HepG2 (cell line): ENCODE results near the gene MAPK8IP3. TPM values are rescaled to one million over a fixed set of nuclear protein-coding genes. Genes with fewer than 3 reads are reported as not detected.

Experiments used
- AHDC1 ChIP-seq: sonication (generic); formaldehyde crosslinking; IDR thresholded peaks from 2 replicates; pipeline ENCODE4 v1.5.1; 2020; ENCODE audit warnings: mild to moderate bottlenecking, missing genetic modification reagents, borderline replicate concordance
- AHR ChIP-seq: IDR thresholded peaks from 2 replicates; pipeline ENCODE4 v1.6.1; 2018; ENCODE audit warnings: missing genetic modification reagents, missing compliant biosample characterization
- HNF1B ChIP-seq: sonication (generic); formaldehyde crosslinking; IDR thresholded peaks from 2 replicates; pipeline ENCODE4 v1.5.1; 2020; ENCODE audit warnings: mild to moderate bottlenecking, moderate library complexity, missing genetic modification reagents
- HNF4G ChIP-seq, 2 experiments: sonication (generic) in 1 of 2; formaldehyde crosslinking in 1 of 2; IDR thresholded peaks; 2 replicates each; pipeline versions ENCODE4 v1.4.0 to v1.6.1; 2011 to 2020; ENCODE audit warnings: borderline replicate concordance in 2 of 2, low read depth in 2 of 2, mild to moderate bottlenecking in 2 of 2, low read length in 1 of 2, missing genetic modification reagents in 1 of 2, moderate library complexity in 1 of 2
- MED1 ChIP-seq: sonication (generic); formaldehyde crosslinking; IDR thresholded peaks from 2 replicates; pipeline ENCODE4 v1.4.0; 2020; ENCODE audit warnings: missing genetic modification reagents
- NPAS2 ChIP-seq: sonication (generic); formaldehyde crosslinking; IDR thresholded peaks from 2 replicates; pipeline ENCODE4 v1.8.0; 2022; ENCODE audit warnings: mild to moderate bottlenecking, missing genetic modification reagents, borderline replicate concordance
- SAFB2 ChIP-seq: sonication (generic); formaldehyde crosslinking; IDR thresholded peaks from 2 replicates; pipeline ENCODE4 v1.5.1; 2020; ENCODE audit warnings: missing genetic modification reagents, low read depth, mild to moderate bottlenecking, borderline replicate concordance
- SALL2 ChIP-seq: sonication (generic); formaldehyde crosslinking; IDR thresholded peaks from 2 replicates; pipeline ENCODE4 v1.8.1; 2023; ENCODE audit warnings: mild to moderate bottlenecking, missing genetic modification reagents, inconsistent platforms
- SRSF9 ChIP-seq: fragments of 200-400 bp; formaldehyde crosslinking; IDR thresholded peaks from 2 replicates; pipeline ENCODE4 v1.6.1; 2018; ENCODE audit warnings: borderline replicate concordance, mild to moderate bottlenecking, low read depth, low read length; ENCODE audit not compliant: insufficient read depth, poor library complexity, severe bottlenecking
- TMF1 ChIP-seq: sonication (generic); formaldehyde crosslinking; IDR thresholded peaks from 2 replicates; pipeline ENCODE4 v1.8.1; 2022; ENCODE audit warnings: low read depth, missing genetic modification reagents
- TRIM24 ChIP-seq: sonication (generic); formaldehyde crosslinking; IDR thresholded peaks from 2 replicates; pipeline ENCODE4 v1.8.0; 2022; ENCODE audit warnings: mild to moderate bottlenecking, missing genetic modification reagents
- YY1 ChIP-seq: IDR thresholded peaks from 2 replicates; pipeline ENCODE4 v1.6.1; 2011; ENCODE audit warnings: low read length, low read depth, moderate library complexity, mild to moderate bottlenecking; ENCODE audit not compliant: insufficient read depth, insufficient replicate concordance
- ZBTB20 ChIP-seq: sonication (generic); formaldehyde crosslinking; IDR thresholded peaks from 2 replicates; pipeline ENCODE4 v1.8.1; 2023; ENCODE audit warnings: missing genetic modification reagents, low read depth, mild to moderate bottlenecking, borderline replicate concordance
- ZFP82 ChIP-seq: sonication (generic); formaldehyde crosslinking; IDR thresholded peaks from 2 replicates; pipeline ENCODE4 v1.5.1; 2020; ENCODE audit warnings: mild to moderate bottlenecking, missing genetic modification reagents, borderline replicate concordance
- ZNF143 ChIP-seq: sonication (generic); formaldehyde crosslinking; IDR thresholded peaks from 2 replicates; pipeline ENCODE4 v1.4.0; 2020; ENCODE audit warnings: missing genetic modification reagents
- ZNF180 ChIP-seq: sonication (generic); formaldehyde crosslinking; IDR thresholded peaks from 2 replicates; pipeline ENCODE4 v1.4.0; 2020; ENCODE audit warnings: low read depth, missing genetic modification reagents, borderline replicate concordance
- ZNF556 ChIP-seq: sonication (generic); formaldehyde crosslinking; IDR thresholded peaks from 2 replicates; pipeline ENCODE4 v1.4.0; 2020; ENCODE audit warnings: mild to moderate bottlenecking, missing genetic modification reagents, borderline replicate concordance
- ZNF7 ChIP-seq: IDR thresholded peaks from 2 replicates; pipeline ENCODE4 v1.6.1; 2016; ENCODE audit warnings: missing biosample characterization, missing genetic modification reagents
- ZNF879 ChIP-seq: sonication (generic); formaldehyde crosslinking; IDR thresholded peaks from 2 replicates; pipeline ENCODE4 v1.8.1; 2023; ENCODE audit warnings: missing genetic modification reagents
- ZSCAN21 ChIP-seq: sonication (generic); formaldehyde crosslinking; IDR thresholded peaks from 2 replicates; pipeline ENCODE4 v1.8.0; 2022; ENCODE audit warnings: mild to moderate bottlenecking, missing genetic modification reagents, moderate library complexity, borderline replicate concordance
- polyA plus RNA-seq, 8 experiments: library from polyadenylated mRNA; depleted of rRNA in 3 of 8; stranded (reverse) in 7 of 8; unstranded in 1 of 8; fragments of >200 nt; fragmentation: Illumina TruSeq in 4 of 8; extraction: Trizol in 4 of 8; gene quantifications; 2 replicates each; pipeline versions ENCODE4 v1.2.1 to v1.2.3, GENCODE V29; 2011 to 2016; ENCODE audit warnings: low read depth in 4 of 8, missing spikeins in 1 of 8, mixed read lengths in 1 of 8; ENCODE audit not compliant: insufficient read depth in 1 of 8
- total RNA-seq, 5 experiments: library from RNA; depleted of rRNA; stranded (reverse); fragments of >200 nt; fragmentation: Illumina TruSeq; extraction: Trizol; gene quantifications; 2 replicates each; pipeline ENCODE4 v1.2.3, GENCODE V29; 2016; ENCODE audit warnings: low read depth in 1 of 5
- TF ChIP-seq, protein P1 (sequence below): sonication (generic); formaldehyde crosslinking; IDR thresholded peaks from 2 replicates; pipeline ENCODE4 v1.8.0; 2022; ENCODE audit warnings: missing genetic modification reagents, low read depth, mild to moderate bottlenecking, borderline replicate concordance

MAPK8IP3 gene
- total and polyA plus RNA-seq, 2 of the 13 experiments (the other 11 are each of a cell fraction or from before 2014, with no cell fraction given), result 25.1 to 41.7 TPM

GRCh38 chr16:1705688-1706385, at the start of gene MAPK8IP3 (continued):
- no peak for TF ChIP-seq AHR (CRISPR knock-in tag)
- TF ChIP-seq ZSCAN21 (CRISPR knock-in tag), result peak; percentile 78
- TF ChIP-seq ZNF879, result no peak
- peak; percentile 80 for TF ChIP-seq MED1 (CRISPR knock-in tag)
- TF ChIP-seq, protein P1, sequence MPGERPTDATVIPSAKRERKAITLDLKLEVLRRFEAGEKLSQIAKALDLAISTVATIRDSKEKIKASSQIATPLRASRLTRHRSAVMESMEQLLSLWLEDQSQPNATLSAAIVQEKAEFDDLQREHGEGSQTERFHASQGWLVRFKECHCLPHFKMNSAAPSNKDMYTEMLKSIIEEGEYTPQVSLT (CRISPR knock-in tag), result peak; percentile 38; the same call in 1 of the 2 replicates
- TF ChIP-seq SAFB2 (CRISPR knock-in tag), result peak; percentile 57
- TF ChIP-seq ZNF180 (CRISPR knock-in tag), result peak; percentile 33; the same call in 1 of the 2 replicates
- TF ChIP-seq TRIM24 (CRISPR knock-in tag), result no peak
- TF ChIP-seq ZNF143 (CRISPR knock-in tag), result 0 out of 2 replicates have a peak, but pooled peaks have one; percentile 42
- peak; percentile 45; the same call in 1 of the 2 replicates for TF ChIP-seq HNF1B
- TF ChIP-seq SRSF9, result no peak
- no peak for TF ChIP-seq TMF1 (CRISPR knock-in tag)
- 0 out of 2 replicates have a peak, but pooled peaks have one; percentile 26 for TF ChIP-seq ZBTB20 (CRISPR knock-in tag)
- TF ChIP-seq HNF4G (IDR thresholded peaks at IDR 0.05; ENCODE audit: borderline replicate concordance, low read depth, low read length), result no peak
- no peak for TF ChIP-seq HNF4G (CRISPR knock-in tag; IDR thresholded peaks at IDR 0.05; ENCODE audit: borderline replicate concordance, low read depth)
- peak; percentile 40; the same call in 1 of the 2 replicates for TF ChIP-seq ZNF556 (CRISPR knock-in tag)
- TF ChIP-seq YY1, result peak; percentile 83
- TF ChIP-seq ZFP82, result peak; percentile 86; the same call in 1 of the 2 replicates
- no peak for TF ChIP-seq NPAS2 (CRISPR knock-in tag)
- TF ChIP-seq ZNF7, result no peak
- TF ChIP-seq AHDC1, result no peak
- TF ChIP-seq SALL2 (CRISPR knock-in tag), result peak; percentile 94
